Neural progenitor cell (in vitro differentiated cells): ENCODE measurements around the gene GUCD1.

Experiments
- EZH2 ChIP-seq: fragments of 200-600 bp; sonication (generic); IDR thresholded peaks from 2 replicates; pipeline ENCODE4 v1.6.1; 2017; ENCODE audit warnings: antibody characterized with exemption, mild to moderate bottlenecking, moderate library complexity
- EZH2phosphoT487 ChIP-seq: fragments of 200-600 bp; sonication (generic); IDR thresholded peaks from 2 replicates; pipeline ENCODE4 v1.6.1; 2017; ENCODE audit warnings: antibody characterized with exemption

DNA sequence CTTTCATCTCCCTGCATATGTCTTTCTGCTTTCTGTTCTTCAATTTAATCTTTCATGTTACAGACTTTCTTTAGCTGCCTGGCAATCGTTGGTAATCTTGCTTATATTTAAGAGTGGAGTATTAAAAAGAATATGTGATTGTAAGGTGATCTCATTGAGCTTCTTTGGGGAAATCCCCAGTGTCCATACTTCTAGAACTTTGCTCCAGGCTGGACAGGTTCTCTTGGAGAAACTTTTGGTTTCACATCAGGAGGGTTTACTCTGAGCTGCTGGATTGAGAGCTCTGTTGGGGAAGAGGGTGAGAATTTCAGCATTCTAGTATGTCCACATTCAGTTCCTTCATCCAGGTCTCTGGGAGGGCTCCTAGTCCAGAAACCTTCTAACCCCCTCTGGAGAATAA lies 21.8 kb upstream of the GUCD1 start:
- no peak for TF ChIP-seq EZH2phosphoT487
- no peak for TF ChIP-seq EZH2
